ENCODE measurements around the gene C4BPA. TPM values are rescaled to one million over a fixed set of nuclear protein-coding genes. Genes with fewer than 3 reads are reported as not detected.

C4BPA gene
- total RNA-seq, 1 experiment from 2014 or later: not detected

DNA sequence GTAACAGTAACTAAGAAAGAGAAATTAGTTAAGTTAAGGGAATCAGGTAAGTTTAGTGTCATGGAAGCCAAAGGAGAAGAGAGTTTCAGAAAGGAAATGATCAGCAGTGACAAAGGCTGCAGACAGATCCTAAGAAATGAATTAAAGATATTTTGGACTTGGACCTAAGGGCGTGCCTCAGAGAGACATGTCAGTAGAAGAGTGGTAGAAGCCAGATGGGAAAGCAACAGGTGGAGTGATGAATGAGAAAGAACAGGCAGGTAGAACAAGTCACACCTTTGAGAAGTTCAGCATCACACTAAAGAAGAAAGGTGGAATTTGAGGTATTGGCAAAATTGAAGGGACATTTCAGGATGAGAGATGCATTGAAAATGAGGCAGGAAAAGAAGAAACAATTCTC is 1.4 kb upstream of the C4BPA start:
- Histone ChIP-seq H3K27ac (ENCODE audit: insufficient read length, low read depth, low read length) (no peak overlapping the region), H2AK5ac (ENCODE audit: insufficient read length, low read length) (no peak overlapping the region), H4K20me1 (ENCODE audit: control insufficient read depth, insufficient read depth, insufficient read length) (no peaks in the 10 kb centered on the region), H3T11ph (ENCODE audit: low read length) (no peak overlapping the region), H3K9me3 (ENCODE audit: control insufficient read depth, low read depth, low read length) (peaks cover 17% of the 10 kb centered on the region), H2BK15ac (ENCODE audit: low read depth, low read length) (no peak overlapping the region), H2BK120ac (ENCODE audit: low read depth, low read length, poor library complexity, severe bottlenecking) (no peak overlapping the region), H3K27me3 (ENCODE audit: insufficient read depth, low read length) (no peaks in the 10 kb centered on the region), H3K79me1 (ENCODE audit: insufficient read depth, low read depth, low read length, poor library complexity, severe bottlenecking) (no peaks in the 10 kb centered on the region), H3K56ac (ENCODE audit: insufficient read length, low read depth, low read length) (no peak overlapping the region), H2BK12ac (ENCODE audit: insufficient read length, low read depth, low read length) (no peak overlapping the region), H3K79me2 (ENCODE audit: insufficient read depth, low read length) (no peaks in the 10 kb centered on the region), H4K8ac (replicated peaks; ENCODE audit: insufficient read length, low read depth, low read length) (no peak overlapping the region), H3K23ac (ENCODE audit: insufficient read length, low read depth, low read length) (no peak overlapping the region), H3K14ac (ENCODE audit: insufficient read depth, low read length) (no peak overlapping the region), H4K5ac (ENCODE audit: insufficient read length, low read depth, low read length) (no peak overlapping the region), H3K4me1 (ENCODE audit: insufficient read depth, low read length) (no peaks in the 10 kb centered on the region), H3K4me2 (ENCODE audit: insufficient read depth, insufficient read length, low read length) (no peak overlapping the region), H3K9ac (ENCODE audit: extremely low read depth, insufficient read length, low read length) (no peak overlapping the region), H3K23me2 (ENCODE audit: insufficient read length, low read depth, low read length, poor library complexity, severe bottlenecking) (no peaks in the 10 kb centered on the region), H3K4ac (ENCODE audit: low read depth, low read length) (no peak overlapping the region), H2BK5ac (ENCODE audit: insufficient read length, low read length) (no peak overlapping the region), H4K91ac (ENCODE audit: insufficient read length, low read depth, low read length) (no peak overlapping the region), H3K18ac (ENCODE audit: insufficient read length, low read depth, low read length) (no peak overlapping the region), H2BK20ac (ENCODE audit: low read depth, low read length, poor library complexity, severe bottlenecking) (no peak overlapping the region), H2AFZ (ENCODE audit: low read length) (no peak overlapping the region)
- DNase-seq: no peak
- TF ChIP-seq, protein P1, sequence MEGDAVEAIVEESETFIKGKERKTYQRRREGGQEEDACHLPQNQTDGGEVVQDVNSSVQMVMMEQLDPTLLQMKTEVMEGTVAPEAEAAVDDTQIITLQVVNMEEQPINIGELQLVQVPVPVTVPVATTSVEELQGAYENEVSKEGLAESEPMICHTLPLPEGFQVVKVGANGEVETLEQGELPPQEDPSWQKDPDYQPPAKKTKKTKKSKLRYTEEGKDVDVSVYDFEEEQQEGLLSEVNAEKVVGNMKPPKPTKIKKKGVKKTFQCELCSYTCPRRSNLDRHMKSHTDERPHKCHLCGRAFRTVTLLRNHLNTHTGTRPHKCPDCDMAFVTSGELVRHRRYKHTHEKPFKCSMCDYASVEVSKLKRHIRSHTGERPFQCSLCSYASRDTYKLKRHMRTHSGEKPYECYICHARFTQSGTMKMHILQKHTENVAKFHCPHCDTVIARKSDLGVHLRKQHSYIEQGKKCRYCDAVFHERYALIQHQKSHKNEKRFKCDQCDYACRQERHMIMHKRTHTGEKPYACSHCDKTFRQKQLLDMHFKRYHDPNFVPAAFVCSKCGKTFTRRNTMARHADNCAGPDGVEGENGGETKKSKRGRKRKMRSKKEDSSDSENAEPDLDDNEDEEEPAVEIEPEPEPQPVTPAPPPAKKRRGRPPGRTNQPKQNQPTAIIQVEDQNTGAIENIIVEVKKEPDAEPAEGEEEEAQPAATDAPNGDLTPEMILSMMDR (conservative IDR thresholded peaks at IDR 0.05): no peak
- H3K4me1 Mint-ChIP-seq: peaks cover 5 to 6% of the 10 kb centered on the region in 2 experiments
- WGBS (ENCODE audit: extremely low coverage, insufficient read length, low lambda C conversion rate): no CpG with 5 or more reads among the region's 1 CpG
- no peak overlapping the region for H3K4me3 Mint-ChIP-seq
- no peak overlapping the region for H3K27ac Mint-ChIP-seq
- peaks cover 15 to 17% of the 10 kb centered on the region in 2 experiments for H3K9me3 Mint-ChIP-seq
- peaks cover 0 to 7% (median 3%) of the 10 kb centered on the region in 3 experiments; a peak in 5 of 7 replicates for H3K36me3 Mint-ChIP-seq (ENCODE audit: insufficient read depth in 1 of 3, low read depth in 3 of 3)
- peaks cover 2% of the 10 kb centered on the region for H3K27me3 Mint-ChIP-seq (ENCODE audit: low read depth)

Data from H9 (cell line).